Measurements from ENCODE around the gene PCGF1.

Gene PCGF1

DNA sequence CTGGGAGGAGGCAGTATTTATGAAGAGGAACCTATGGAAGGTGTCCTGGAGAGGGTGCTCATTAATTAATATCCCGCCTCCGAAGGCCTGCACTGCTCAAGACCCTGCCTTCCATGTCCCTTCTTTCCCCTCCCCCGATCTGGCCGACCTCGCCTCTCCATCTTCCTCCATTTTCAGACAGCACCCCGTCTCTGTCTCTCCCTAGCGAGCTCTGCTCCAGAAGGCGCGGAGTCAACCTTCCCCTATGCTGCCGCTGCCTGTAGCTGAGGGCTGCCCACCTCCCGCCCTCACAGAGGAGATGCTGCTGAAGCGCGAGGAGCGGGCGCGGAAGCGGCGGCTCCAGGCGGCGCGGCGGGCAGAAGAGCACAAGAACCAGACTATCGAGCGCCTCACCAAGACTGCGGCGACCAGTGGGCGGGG lies 50.4 kb downstream of the PCGF1 start:
- no peak for DNase-seq (ENCODE audit: extremely low spot score)
- TF ChIP-seq, protein P1, sequence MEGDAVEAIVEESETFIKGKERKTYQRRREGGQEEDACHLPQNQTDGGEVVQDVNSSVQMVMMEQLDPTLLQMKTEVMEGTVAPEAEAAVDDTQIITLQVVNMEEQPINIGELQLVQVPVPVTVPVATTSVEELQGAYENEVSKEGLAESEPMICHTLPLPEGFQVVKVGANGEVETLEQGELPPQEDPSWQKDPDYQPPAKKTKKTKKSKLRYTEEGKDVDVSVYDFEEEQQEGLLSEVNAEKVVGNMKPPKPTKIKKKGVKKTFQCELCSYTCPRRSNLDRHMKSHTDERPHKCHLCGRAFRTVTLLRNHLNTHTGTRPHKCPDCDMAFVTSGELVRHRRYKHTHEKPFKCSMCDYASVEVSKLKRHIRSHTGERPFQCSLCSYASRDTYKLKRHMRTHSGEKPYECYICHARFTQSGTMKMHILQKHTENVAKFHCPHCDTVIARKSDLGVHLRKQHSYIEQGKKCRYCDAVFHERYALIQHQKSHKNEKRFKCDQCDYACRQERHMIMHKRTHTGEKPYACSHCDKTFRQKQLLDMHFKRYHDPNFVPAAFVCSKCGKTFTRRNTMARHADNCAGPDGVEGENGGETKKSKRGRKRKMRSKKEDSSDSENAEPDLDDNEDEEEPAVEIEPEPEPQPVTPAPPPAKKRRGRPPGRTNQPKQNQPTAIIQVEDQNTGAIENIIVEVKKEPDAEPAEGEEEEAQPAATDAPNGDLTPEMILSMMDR (IDR thresholded peaks at IDR 0.05; ENCODE audit: control extremely low read depth, extremely low read depth, low read depth, missing control alignments) = no peak
- ChIA-PET CTCF (interaction anchor here (1.0 to 4.5 kb wide), 6 partner anchors 17 to 128 kb away, joined by 3 to 29 read pairs (median 5); partner anchors contain the start of genes CCDC142, MRPL53 and TTC31), POLR2A (interaction anchor here (0.6 to 1.7 kb wide), 4 partner anchors 10 to 74 kb away, joined by 3 to 8 read pairs (median 6); partner anchors contain the start of genes AUP1 and HTRA2)

Data from GM10248 (cell line).